ENCODE measurements around the gene WHRN. TPM values are rescaled to one million over a fixed set of nuclear protein-coding genes. Genes with fewer than 3 reads are reported as not detected.

WHRN gene
- total RNA-seq, 1 donor from 2014 or later, result 9.2 TPM

- no peak for DNase-seq (ENCODE audit: low spot score)
Measured at GRCh38 chr9:114513959-114514267, 8.6 kb upstream of the WHRN start.

GRCh38 chr9:114513055-114513958 is 8.0 kb upstream of the WHRN start:
- no peak for DNase-seq (ENCODE audit: low spot score)

- no peak for DNase-seq (ENCODE audit: low spot score)
Measured at GRCh38 chr9:114511978-114512874, 7.0 kb upstream of the WHRN start.

DNA sequence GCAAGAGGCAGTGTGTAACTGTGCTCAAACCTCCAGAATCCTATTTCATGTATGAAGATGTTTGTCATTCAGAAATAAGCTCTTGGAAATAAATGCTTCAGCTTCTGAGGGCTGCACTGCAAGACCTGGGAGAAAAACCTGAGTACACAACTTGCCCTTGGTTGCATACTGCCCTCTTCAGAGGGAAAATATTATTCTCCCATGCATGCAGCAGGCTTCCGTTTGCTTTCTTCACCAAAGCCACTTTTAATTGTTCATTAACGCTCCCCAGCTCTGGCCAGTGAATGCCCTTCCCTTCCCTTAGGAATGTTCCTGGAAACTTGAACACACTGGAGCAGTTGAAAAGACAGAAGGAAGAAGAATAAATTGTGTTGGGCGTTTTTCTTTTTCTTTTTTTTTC is 2.5 kb upstream of the WHRN start:
- DNase-seq (ENCODE audit: low spot score), result no peak

DNA sequence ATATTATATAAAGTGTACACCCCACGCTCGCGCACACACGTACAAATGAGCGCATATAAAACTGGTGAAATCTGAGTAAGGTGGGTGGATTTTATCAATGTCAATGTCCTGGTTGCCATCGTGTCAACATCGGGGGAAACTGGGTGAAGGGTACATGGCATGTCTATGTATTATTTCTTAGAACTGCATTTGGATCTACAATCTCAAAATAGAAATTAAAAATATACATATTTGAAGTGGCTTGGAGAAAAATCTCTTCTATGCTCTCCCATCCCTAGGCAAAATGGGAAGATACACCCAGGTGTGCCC is 763 bp upstream of the WHRN start:
- DNase-seq (ENCODE audit: low spot score), result no peak

GRCh38 chr9:114504341-114505186 is 709 bp downstream of the WHRN start:
- peak; percentile 19 for DNase-seq (ENCODE audit: low spot score)

- no peak for DNase-seq (ENCODE audit: low spot score)
Measured at GRCh38 chr9:114503522-114504340, 1.5 kb downstream of the WHRN start.

GRCh38 chr9:114503009-114503408 is 2.3 kb downstream of the WHRN start:
- no peak for DNase-seq (ENCODE audit: low spot score)

DNA sequence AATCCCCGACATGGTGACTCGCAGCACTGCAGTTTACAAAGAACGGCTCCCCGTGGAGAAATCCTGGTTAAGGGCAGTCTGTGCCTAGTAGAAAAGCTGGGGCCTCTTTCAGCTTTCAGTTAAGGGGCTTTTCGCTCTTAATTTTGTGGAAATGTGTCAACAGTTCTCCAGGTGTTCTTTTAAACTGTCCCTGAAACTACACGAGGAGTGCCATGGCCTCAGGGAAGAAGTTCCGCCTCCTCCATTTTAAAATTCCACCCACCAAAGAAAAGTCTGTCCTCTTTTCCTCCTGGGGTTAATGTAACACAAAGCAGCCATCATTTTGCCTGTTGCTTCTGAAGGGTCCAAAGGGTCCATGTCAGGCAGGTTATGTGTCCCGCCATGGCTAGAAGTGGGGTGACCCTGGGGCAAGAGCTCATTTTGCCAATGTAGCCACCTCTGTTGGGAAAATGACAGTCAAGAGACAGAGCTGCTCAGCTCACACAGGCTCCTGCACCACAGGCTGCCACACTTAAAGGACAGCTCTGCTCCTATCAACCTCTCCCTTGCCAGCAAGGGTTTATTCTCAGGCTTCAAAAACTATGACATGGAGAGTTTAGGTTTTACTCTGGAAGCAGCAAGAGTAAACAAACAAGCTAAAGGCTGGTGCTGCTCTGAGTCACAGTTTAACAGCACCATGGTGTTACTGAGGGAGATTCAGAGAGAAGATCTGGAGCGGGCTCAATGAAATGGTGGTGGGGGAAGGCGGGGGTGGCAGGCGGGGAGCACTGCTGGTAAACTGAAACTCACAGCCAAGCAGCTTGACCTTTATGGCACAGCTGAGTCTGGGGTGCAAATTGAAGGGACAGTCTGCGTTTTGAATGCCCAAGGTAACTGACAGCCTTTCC is 3.2 kb downstream of the WHRN start:
- no peak for DNase-seq (ENCODE audit: low spot score)

GRCh38 chr9:114500697-114501292 is 4.5 kb downstream of the WHRN start:
- DNase-seq (ENCODE audit: low spot score), result no peak

- no peak for DNase-seq (ENCODE audit: low spot score)
Measured at GRCh38 chr9:114499941-114500696, 5.2 kb downstream of the WHRN start.

GRCh38 chr9:114499528-114499927 is 5.7 kb downstream of the WHRN start:
- DNase-seq (ENCODE audit: low spot score), result no peak

DNA sequence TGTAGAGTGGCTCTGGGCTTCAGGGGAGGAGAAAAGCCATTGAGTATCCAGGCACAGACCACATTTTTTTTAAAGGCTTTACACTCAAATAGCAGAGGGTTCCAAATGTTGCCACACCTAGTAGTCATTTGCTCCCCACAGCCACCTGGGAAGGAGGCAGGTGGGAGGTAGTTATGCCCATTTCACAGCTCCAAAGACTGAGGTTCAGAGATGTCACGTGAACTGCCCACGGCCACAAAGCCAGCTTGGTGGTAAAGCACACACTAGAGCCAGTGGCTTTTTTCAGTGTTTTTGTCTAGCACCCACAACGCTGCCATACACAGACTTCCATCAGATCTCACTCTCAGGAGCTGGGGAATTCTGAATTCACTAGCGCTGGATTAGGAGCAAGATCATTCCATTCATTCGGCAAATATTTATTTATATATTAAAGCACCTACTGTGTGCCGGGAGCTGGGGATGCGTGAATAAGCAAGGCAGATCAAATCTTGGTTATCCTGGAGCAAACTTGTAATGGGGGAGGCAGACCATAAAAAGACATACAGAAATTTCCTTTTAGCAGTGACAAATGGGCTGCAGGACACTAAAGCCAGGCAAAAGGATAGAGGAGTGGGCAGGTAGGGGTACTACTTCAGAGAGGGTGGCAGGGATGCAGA is 7.4 kb downstream of the WHRN start:
- no peak for DNase-seq (ENCODE audit: low spot score)

DNA sequence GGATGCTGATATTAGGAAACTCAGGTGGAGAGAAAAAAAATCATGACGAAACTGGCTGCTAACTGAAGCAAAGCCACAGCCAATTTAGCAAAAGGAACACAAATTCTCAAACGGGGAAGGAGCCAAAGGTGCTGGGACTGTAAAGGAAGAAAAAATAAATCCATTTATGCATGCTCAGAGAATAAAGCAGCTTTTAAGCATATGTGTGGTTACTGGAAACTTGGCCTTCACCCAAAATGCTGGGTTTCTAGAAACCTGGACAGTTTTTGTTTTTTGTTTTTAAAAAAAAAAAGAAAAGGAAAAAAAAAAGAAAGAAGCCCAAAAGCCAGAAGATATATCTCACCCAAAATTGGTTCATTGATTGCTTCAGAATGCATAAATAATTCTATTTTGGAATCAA is 8.0 kb downstream of the WHRN start:
- no peak for DNase-seq (ENCODE audit: low spot score)

DNA sequence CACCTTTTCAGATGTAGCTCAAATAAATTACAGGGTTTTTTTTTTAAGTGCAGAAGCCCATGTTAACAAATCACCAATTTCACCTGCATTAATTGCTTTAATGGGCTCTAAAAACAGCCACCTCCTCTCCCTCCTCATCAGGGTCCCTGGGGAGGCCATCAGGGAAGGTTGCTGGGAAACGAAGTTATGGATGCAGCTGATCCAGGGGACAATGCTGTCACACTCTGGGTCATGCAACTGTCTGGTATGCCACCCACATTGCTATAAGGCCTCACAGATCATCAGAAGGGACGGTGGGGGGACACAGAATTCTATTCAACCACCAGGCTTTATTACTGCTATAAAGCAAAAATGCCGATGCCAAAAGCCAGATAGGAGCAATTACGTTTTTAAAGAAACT is 9.3 kb downstream of the WHRN start:
- no peak for DNase-seq (ENCODE audit: low spot score)

DNA sequence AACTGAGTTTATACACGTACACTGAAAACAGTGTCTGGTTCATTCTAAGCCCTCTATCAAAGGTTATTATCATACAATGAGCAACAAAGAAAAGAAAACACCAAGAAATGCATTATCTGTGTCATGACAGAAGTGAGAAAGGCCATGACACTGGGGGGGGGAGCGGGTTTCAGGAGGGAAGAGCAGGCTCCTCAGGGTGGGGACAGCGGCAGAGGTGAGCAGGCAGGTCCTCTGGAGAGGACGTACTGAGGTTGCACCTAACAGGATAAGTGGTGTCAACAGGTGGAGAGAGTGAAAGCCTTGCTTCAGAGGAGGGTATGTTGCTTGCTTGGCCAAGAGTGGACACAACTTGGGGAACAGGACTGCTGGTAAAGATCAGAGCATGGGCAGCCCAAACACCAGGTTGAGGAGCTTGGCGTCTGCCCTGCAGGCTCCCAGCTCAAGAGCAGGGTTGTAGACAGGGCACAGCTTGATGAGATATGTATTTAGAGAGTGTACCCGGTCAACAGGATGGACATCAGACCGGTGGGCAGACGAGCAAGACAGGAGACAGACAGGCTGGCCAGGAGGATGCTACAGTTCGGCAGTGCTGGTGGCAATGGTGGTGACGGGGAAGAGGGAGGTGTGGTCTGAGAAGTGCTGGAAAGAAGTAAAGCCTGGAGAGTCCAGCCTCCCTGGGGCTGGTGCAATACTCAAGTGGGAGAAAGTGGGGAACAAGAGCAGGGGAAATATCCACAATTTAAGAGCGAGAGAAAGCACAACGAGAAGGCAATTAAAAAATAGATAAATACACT is 10.3 kb downstream of the WHRN start:
- DNase-seq (ENCODE audit: low spot score), result no peak

DNA sequence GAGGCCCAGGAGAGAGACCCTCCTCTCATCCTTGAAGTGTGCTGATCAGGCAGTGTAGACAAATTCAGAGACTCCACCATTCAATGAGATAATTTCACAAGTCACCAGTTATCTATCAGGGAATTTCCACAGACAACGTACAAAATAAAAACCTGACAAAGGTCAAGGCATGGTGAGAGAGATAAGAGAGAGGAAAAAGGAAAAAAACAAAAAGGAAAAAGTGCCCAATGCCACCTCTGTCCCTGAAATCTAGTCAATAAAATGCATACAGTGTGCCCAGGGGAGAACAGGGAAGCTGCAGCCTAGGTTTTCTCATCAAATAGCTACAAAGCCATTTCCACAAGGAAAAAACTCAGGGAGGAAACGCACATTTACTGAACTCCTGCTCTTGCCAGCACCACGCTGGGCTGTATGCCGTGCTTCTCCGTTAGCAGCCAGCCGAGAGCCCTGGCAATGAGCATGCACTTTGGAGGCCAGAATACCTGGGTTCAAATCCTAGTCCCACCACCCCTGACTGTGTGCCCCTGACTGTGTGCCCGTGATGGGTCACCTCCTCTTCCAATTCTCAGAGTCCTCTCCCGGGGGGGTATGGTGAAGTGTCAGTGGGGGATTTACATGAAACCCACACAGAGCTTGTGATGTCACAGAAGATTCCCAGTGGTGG is 11.6 kb downstream of the WHRN start:
- DNase-seq (ENCODE audit: low spot score), result no peak

Data from mucosa of gallbladder (tissue), 1 donor.